ENCODE results near the gene FRMD8.

The FRMD8 gene, protein sequence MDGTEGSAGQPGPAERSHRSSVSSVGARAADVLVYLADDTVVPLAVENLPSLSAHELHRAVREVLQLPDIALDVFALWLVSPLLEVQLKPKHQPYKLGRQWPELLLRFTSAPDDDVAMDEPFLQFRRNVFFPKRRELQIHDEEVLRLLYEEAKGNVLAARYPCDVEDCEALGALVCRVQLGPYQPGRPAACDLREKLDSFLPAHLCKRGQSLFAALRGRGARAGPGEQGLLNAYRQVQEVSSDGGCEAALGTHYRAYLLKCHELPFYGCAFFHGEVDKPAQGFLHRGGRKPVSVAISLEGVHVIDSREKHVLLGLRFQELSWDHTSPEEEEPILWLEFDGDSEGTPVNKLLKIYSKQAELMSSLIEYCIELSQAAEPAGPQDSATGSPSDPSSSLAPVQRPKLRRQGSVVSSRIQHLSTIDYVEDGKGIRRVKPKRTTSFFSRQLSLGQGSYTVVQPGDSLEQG

DNA sequence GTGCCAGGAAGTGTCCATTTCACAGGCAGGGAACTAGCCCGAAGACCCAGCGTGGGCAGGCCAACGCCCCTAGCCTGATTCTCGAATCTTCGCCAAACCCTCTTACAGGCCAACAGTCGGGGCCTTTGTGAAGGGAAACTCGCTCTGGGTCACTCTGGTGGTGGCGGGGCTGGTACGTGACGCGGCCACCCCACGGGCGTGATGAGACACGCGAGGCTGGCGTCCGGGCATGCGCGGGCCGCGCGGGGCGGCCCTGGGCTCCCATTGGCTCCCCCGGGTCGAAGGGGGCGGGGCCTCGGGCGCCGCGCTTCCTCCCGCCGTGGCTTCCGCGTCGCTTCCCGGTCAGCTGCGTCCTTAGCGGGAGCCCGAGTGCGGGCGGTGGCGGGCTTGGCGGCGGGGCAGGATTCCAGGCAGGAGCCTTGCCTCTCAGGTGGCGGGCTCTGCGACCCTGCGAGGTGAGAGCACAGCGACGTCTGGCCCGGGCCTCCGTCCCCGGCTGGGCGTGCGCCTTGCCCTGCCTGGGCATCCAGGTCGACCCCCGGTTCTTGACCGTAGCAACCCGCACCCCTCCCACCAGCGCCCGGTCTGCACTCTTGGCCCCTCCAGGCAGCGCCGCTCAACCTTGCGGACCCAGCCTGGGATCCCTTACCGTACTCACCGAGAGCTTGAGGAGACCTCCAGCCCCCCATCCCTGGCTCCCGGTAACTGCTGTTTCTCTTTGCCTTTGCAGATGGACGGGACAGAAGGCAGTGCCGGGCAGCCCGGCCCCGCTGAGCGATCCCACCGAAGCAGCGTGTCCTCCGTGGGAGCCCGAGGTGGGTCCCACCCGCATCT lies at the start of gene FRMD8:
FRMD8 (plus strand) TSS at position 331 of the 834 bp plus-strand sequence; CDS start at position 731, 400 bp downstream.
- DNase-seq = peak; percentile 93

DNA sequence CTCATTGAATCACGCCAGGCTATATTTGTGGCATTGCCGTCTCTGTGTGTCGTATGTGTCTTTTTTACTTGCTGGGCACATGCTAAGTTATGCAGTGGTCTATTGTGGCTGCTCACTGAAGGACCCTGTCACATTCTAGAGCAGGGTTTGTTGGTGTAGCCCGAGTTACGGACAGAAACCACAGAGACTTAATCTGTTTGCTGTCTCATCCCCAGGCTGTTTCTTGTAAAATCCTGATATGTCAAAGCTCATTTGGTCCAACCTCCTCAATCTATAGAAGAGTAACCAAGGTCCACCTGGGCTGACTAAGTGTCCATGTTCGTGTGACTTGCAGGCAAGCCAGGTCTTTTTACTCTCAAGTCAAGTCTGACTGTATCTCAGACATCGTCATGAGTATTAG lies 47.8 kb upstream of the FRMD8 start:
- DNase-seq = no peak

DNA sequence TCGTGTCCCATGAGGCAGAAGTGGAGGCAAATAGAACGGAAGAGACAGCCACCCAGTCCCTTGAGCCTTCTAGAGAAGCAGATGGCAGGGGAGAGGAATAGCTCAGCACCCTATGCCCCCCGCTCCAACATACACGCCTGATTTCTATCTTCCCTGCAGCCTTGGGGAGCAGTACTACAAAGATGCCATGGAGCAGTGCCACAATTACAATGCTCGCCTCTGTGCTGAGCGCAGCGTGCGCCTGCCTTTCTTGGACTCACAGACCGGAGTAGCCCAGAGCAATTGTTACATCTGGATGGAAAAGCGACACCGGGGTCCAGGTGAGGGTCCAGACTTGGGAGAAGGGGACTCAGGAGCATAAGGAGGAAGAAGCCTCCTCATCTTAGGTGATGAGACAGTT lies 46.2 kb upstream of the FRMD8 start:
- no peak for DNase-seq

DNA sequence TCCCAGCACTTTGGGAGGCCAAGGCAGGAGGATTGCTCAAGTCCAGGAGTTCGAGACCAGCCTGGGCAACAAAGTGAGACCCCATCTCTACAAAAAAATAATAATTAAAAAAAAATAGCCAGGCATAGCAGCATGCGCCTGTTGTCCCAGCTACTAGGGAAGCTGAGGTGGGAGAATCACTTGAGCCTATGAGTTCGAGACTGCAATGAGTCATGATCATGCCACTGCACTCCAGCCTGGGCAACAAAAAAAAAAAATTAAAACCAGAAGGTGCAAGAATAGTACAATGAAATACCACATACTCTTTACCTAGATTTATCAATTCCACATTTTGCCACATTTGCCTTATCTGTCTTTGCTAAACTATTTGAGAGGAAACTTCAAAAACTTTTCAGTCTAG lies 44.6 kb upstream of the FRMD8 start:
- no peak for DNase-seq

DNA sequence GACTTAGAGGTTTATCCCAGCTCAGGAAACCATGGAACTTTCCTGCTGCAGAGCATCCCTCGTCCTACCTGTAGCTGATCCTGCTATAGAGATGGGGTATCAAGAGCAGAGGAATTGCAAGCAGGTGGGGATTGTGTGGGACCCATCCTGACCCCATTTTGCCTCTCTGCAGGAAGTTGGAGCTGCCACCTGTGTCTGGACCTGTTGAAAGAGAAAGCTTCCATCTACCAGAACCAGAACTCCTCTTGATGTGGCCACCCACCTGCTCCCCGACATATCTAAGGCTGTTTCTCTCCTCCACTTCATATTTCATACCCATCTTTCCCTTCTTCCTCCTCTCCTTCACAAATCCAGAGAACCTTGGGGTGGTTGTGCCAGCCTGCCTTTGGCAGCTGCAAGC lies 34.9 kb upstream of the FRMD8 start:
- DNase-seq = no peak

DNA sequence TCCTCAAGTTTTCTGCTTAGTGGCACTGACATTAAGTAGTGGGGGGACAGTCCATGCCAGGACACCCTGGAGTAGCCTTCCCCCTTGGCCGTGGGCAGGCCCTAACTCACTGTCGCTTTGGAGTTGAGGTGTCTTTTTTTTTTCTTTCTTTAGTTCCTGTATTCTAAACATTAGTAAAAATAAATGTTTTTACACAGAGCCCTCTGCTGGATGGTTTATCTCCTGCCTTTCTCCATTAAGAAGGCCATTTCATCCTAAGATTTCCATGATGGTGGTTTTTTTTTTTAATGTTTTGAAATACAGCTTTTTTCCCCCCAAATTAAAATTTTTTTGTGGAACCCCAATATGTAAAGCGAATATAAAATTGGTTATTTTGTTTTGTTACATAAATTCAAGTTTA lies 33.7 kb upstream of the FRMD8 start:
- DNase-seq = no peak

- DNase-seq = no peak
Observed at GRCh38 chr11:65353376-65353775, 33.1 kb upstream of the FRMD8 start.

GRCh38 chr11:65353900-65354264 lies 32.6 kb upstream of the FRMD8 start:
- no peak for DNase-seq

DNA sequence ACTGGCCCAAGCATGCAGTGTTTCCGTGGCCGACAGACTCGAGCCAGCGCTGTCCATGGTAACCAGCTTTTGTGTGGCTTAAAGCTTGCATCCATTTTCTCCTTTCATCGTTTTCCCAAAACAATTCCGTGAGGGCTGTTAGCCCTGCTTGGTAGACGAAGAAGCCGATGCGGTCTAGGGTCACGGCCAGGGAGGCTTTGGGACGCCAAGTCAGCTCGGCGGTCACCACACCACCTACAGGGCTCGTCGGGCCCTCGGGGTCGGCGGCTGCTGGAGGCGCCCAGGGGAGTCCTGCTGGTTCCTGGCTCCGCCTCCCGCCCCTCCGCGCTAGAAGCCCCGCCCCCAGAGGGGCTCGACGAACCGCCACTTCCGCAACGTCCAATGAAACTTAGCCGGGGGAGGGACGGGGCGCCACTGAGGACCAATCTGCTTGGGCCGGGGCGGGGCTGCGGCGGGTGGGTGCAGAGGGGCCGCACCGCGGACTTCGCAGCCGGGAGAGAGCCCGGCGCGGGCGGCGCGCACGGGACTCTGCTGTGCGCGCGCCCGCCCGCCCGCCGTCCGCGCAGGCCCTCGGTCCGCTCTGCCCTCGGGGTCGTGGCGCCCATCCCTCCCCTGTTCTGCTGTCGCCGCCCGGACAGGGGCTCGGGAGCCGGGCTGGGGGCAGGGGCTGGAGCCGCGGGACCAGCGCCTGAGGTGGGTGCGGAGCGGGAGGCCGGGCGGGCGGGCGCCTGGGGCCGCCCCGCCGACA lies 32.0 kb upstream of the FRMD8 start, which contains the start of gene TIGD3:
TIGD3 (plus strand) TSS at position 487 of the 748 bp plus-strand sequence. CDS start 1,058 bp downstream, outside the sequence.
- DNase-seq = peak; percentile 99

GRCh38 chr11:65355013-65355775 lies 31.2 kb upstream of the FRMD8 start:
- DNase-seq = no peak

- no peak for DNase-seq
Observed at GRCh38 chr11:65355776-65356393, 30.6 kb upstream of the FRMD8 start.

GRCh38 chr11:65356394-65356972 lies 30.0 kb upstream of the FRMD8 start:
- DNase-seq = no peak

GRCh38 chr11:65357856-65358356 lies 28.5 kb upstream of the FRMD8 start:
- no peak for DNase-seq

- no peak for DNase-seq
Observed at GRCh38 chr11:65362320-65362931, 24.0 kb upstream of the FRMD8 start.

GRCh38 chr11:65362966-65363365 lies 23.5 kb upstream of the FRMD8 start:
- no peak for DNase-seq

DNA sequence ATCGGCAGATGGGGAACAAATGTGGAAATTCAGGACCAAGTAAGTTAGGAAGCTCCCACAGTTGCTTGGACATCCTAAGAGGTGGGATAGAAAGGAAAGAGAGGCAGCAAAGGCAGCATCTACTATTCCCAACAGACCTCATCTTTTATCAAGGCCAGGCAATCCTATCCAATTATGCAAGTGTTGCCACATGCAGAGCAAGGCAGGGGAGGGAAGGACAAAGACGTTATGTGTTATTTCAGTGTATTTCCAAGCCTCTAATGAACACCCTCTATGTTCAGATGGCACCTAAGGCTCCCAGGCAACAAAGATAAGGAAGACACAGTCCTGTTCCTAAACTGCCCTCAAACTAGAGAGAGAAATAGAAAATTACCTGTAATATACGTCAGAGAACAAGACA lies 22.7 kb upstream of the FRMD8 start:
- DNase-seq = no peak

DNA sequence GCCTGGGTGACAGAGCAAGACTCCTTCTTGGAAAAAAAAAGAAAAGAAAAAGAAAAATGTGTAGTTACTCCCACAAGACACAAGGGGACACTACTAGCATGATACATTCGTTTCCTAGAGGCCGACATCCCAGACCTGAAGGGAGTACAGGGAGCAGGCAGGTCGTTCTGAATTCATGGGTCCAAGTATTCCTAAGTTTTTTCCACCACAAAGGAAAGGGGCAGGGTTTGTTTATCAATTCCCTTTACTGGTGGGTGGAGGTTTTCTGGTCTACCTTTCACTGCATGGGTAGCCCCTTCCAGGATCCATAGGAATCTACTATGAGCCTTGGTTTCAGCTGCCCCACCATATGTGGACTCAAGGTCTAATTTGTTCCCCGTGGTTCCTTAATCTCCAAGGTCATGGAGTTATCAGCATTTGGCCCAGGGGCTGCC lies 20.1 kb upstream of the FRMD8 start:
- DNase-seq = no peak

DNA sequence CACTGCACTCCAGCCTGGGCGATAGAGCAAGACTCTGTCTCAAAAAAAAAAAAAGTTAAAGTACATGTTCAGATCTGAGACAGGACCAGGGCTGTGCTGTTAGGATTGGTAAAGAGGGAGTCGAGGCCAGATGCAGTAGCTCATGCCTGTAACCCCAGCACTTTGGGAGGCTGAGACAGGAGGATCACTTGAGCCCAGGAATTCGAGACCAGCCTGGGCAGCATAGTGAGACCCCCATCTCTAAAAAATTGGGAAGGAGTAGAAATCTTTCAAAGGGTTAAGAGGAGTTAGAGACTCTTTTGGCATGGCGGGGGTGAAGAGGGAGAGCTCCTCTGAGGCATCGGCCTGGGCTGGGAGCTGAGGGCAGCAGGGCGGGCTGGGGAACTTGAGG lies 15.8 kb upstream of the FRMD8 start:
- no peak for DNase-seq

GRCh38 chr11:65373839-65374580 lies 12.4 kb upstream of the FRMD8 start:
- no peak for DNase-seq

DNA sequence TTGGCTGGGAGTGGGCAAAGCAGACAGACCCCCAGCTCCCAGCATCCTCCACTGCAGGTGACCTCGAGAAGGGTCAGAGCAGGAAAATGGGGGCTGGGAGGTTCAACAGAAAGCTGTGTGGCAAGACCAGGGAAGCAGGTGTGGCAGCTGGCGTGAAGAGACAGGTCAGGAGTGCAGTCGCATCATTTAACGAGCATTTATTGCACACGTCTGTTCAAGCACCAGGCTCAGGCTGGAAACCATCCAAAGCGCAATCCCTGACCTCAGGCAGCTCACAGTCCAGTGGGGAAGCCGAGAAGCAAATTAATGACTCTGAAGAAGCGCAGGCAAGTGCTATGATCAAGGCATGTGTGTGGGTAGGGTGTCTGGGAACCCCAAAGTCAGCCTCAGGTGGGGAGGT lies 11.4 kb upstream of the FRMD8 start:
- no peak for DNase-seq
